A549 treated with dexamethasone at 1 μM for 4 hours (cell line): ENCODE measurements around the gene PGPEP1. TPM values are rescaled to one million over a fixed set of nuclear protein-coding genes. Genes with fewer than 3 reads are reported as not detected.

Source experiments
- total RNA-seq: library from RNA; stranded (reverse); fragments of 200-300 nt; extraction: Qiagen RNA extraction; gene quantifications from 5 replicates; pipeline ENCODE4 v1.2.3, GENCODE V29; 2022

Gene PGPEP1, protein sequence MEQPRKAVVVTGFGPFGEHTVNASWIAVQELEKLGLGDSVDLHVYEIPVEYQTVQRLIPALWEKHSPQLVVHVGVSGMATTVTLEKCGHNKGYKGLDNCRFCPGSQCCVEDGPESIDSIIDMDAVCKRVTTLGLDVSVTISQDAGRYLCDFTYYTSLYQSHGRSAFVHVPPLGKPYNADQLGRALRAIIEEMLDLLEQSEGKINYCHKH
- total RNA-seq = 1.5 to 3.6 TPM (median 2.9 TPM) in 5 replicates

DNA sequence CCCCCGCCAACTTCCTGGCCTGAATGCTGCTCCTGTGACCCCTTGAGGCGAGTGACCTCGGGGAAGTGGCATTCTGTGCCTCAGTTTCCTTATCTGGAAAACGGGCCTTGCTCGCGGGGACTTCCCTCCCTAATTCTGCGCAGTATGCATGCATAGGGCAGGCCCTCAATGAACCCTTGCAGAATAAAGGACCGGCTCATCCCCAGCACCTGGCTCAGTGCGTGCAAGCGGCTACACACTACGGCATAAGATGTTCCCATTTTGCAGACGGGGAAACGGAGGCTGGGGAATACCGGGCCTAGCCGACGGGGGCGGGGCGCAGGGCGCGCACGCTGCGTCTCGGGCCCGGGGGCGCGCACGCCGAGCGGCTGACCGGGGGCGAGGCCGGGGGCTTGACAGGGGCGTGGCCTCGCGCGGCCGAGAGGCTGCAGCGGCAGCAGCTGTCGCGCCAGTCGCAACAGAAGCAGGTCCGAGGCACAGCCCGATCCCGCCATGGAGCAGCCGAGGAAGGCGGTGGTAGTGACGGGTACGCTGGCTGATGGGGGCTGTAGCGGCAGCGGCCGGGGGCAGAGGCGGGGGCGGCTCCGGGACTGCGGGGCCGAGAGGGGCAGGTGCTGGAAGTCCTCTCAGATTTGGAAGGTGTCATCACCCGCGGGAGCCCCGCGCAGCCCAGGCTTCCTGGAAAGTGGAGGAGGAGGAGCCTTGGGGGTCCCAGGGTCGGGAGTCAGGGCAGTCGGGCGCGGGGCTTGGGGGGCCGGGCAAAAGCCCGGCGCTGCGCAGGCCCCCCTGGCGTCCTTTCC, at the start of gene PGPEP1:
Gene PGPEP1 (plus strand): TSS at position 409 of the 800 bp plus-strand sequence. CDS start 84 bp downstream, at position 493.

DNA sequence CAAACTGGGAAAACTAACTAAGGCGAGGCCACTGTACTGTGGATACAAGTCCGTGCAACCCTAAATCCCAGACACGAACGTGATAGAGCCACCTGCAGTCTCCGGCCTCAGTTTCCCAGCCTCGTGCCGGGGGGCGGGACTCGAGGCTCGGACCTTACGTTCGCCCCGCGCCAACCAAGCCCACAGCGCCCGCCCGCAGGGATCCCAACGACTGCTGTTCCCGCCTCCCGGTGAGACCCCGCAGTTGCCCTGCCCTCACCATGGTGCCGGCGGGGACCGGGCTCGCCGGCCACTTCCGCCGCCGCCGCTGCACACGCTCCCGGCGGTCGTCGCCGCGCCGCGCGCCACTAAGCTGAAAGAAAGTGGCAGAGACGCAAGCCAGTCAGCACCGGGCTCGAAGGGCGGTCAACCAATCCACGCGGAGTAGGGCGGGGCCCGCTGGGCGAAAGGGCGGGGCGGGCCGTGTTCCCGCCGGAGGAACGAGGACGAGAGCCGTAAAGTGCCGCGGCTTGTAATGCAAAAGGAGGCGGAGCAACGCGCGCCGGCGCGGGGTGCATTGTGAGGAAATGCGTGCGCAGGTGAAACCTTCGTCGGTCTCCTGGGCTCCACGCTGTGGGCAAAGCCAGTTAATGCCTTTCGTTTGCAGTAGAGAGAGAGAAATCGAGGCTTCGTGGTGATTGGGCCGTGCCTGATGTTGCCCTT, 17.5 kb upstream of the PGPEP1 start, which contains the start of gene LSM4:
Gene LSM4 (minus strand): TSS at position 318 of the 702 bp plus-strand sequence. CDS start 56 bp downstream, at position 262.

DNA sequence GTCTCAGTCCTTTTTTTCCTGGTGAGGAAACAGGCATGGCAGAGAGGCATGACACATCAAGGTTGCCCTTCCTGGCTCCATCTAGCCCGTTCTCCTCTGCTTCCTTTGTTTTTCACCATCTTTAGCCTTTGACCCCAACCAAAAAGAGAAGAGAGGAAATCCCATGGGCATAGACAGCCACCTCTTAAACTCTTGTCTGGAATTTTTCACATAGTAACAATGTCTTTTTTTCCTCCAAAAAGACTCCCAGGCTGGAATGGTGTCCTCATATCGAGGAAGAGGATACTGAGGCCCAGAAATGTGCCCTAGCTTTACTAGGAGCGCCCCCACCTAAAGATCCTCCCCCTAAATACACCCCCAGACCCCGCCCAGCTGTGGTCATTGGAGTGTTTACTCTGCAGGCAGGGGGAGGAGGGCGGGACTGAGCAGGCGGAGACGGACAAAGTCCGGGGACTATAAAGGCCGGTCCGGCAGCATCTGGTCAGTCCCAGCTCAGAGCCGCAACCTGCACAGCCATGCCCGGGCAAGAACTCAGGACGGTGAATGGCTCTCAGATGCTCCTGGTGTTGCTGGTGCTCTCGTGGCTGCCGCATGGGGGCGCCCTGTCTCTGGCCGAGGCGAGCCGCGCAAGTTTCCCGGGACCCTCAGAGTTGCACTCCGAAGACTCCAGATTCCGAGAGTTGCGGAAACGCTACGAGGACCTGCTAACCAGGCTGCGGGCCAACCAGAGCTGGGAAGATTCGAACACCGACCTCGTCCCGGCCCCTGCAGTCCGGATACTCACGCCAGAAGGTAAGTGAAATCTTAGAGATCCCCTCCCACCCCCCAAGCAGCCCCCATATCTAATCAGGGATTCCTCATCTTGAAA, 45.5 kb downstream of the PGPEP1 start, which contains the start of gene GDF15:
Gene GDF15 (plus strand): TSS at position 484 of the 868 bp plus-strand sequence. CDS start 32 bp downstream, at position 516.

DNA sequence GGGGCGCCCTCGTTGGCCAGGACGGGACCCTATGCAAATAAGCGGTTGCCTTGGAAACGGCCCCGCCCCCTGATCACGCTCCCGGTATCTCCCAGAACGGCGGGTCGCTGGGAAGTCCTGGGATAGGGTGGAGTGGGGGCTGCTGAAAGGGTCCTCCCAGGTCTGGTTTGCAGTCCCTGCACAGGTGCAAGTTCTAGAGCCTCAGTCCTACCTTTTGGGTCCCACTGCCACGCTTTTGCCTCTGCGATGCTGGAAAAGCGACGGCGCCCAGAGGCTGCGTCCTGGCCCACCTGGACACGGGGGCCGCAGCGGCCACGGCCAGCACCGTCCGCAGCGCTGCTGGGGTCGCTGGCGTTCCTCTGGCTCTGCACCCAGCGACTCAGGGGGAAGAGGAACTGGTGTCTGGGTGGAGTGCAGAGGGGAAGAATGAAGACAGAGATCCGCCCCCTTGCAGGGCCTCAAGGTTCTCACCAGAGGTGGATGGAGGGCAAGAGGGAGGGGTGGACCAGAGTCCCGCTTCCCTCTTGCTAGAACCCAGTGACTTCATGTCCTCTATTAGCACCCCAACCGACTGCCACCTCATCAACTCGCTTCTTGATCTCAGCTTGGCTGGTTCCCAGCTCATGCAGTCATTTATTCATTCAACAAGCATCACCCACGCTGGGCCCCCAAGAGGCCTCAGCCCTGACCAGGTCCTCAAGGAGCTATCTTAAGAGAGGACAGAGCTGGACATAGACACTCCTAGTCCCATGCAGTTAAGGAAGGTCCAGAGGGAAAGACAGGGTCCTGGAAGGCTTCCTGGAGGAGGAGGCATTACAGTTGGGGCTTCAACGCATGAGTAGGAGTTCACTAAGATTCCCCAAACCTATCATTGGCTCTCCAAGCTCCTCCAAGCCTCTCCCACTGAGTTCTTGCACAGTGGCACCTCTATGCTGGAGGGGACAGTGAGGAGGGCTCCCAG, 57.1 kb downstream of the PGPEP1 start, which contains the start of gene LRRC25:
Gene LRRC25 (minus strand): TSS at position 381 of the 961 bp plus-strand sequence. CDS start 659 bp downstream, outside the sequence.

DNA sequence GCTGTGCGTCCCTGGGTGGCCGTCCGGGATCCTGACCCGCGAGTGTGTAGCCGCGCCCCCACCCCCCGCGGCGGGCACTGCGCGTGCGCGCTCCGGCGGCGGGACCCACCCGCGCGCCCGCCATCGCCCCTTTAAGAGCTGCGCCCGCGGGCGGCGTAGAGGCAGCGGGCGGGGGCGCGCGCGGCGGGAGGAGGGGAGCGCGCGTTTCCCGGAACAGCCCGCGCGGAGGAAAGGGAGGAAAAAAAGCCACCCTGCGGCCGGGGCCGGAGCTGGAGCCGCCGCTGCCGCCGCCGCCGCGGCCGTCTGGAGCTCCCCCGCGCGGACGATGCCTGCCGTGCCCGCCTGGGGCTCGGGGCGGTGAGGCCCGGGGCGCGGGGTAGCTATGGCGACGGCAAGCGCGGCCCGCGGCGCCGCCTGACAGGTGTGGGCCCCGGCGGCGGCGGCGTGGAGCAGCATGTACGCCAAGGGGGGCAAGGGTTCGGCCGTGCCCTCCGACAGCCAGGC, 78.8 kb downstream of the PGPEP1 start, which contains the start of gene SSBP4:
Gene SSBP4 (plus strand): TSS at position 204 of the 504 bp plus-strand sequence. CDS start 251 bp downstream, at position 455.

Other genes with a start within 250 kb of the PGPEP1 start
- 1.4 to 3.0 TPM (median 2.5 TPM) in 5 replicates for gene MAST3, start 242.8 kb upstream of the PGPEP1 start, total RNA-seq
- gene PIK3R2, start 187.4 kb upstream of the PGPEP1 start, total RNA-seq = 2.0 to 12.5 TPM (median 9.4 TPM) in 5 replicates
- gene IFI30, start 166.8 kb upstream of the PGPEP1 start, total RNA-seq = 8.2 to 17.6 TPM (median 12.3 TPM) in 5 replicates
- gene MPV17L2, start 147.4 kb upstream of the PGPEP1 start, total RNA-seq = 9.3 to 12.5 TPM (median 10.6 TPM) in 5 replicates
- gene RAB3A, start 136.6 kb upstream of the PGPEP1 start, total RNA-seq = 0.64 to 0.93 TPM (median 0.65 TPM) in 5 replicates
- gene PDE4C, start 114.2 kb upstream of the PGPEP1 start, total RNA-seq = 0.09 to 0.48 TPM (median 0.24 TPM) in 4 of 5 replicates, not detected in the other
- 0.53 to 1.2 TPM (median 0.91 TPM) in 5 replicates for gene IQCN, start 66.1 kb upstream of the PGPEP1 start, total RNA-seq
- gene JUND, start 59.0 kb upstream of the PGPEP1 start, total RNA-seq = 18.2 to 45.8 TPM (median 31.7 TPM) in 5 replicates
- 216 to 242 TPM (median 226 TPM) in 5 replicates for gene LSM4, start 17.5 kb upstream of the PGPEP1 start, total RNA-seq
- 9.5 to 22.1 TPM (median 15.2 TPM) in 5 replicates for gene GDF15, start 45.6 kb downstream of the PGPEP1 start, total RNA-seq
- 0.11 TPM in 1 of 5 replicates, not detected in the others for gene LRRC25, start 57.0 kb downstream of the PGPEP1 start, total RNA-seq
- gene SSBP4, start 78.8 kb downstream of the PGPEP1 start, total RNA-seq = 33.0 to 50.5 TPM (median 48.5 TPM) in 5 replicates
- gene ISYNA1, start 97.5 kb downstream of the PGPEP1 start, total RNA-seq = 26.1 to 43.6 TPM (median 42.8 TPM) in 5 replicates
- 3.7 to 6.4 TPM (median 6.3 TPM) in 5 replicates for gene ELL, start 181.5 kb downstream of the PGPEP1 start, total RNA-seq
- 113 to 154 TPM (median 146 TPM) in 5 replicates for gene FKBP8, start 203.0 kb downstream of the PGPEP1 start, total RNA-seq
- 84.8 to 106 TPM (median 98.7 TPM) in 5 replicates for gene KXD1, start 217.3 kb downstream of the PGPEP1 start, total RNA-seq
- 1,021 to 1,163 TPM (median 1,060 TPM) in 5 replicates for gene UBA52, start 231.3 kb downstream of the PGPEP1 start, total RNA-seq
- 38.3 to 52.4 TPM (median 45.9 TPM) in 5 replicates for gene REX1BD, start 248.2 kb downstream of the PGPEP1 start, total RNA-seq